ENCODE data around the gene FTSJ3.

GRCh38 chr17:63836811-63837210 lies 9.3 kb upstream of the FTSJ3 start:
- TF ChIP-seq CTCF (IDR thresholded peaks at IDR 0.05; ENCODE audit: insufficient read depth, low read depth, low read length) = no peak
- TF ChIP-seq EZH2 (IDR thresholded peaks at IDR 0.05; ENCODE audit: insufficient read depth, low read length) = no peak

Data from astrocyte (in vitro differentiated cells and primary cell).